Fibroblast of the aortic adventitia (primary cell): ENCODE data around the gene BICDL2. TPM values are rescaled to one million over a fixed set of nuclear protein-coding genes. Genes with fewer than 3 reads are reported as not detected.

Experiments
- DNase-seq: peaks from one replicate; pipeline ENCODE4 v3.0.0-alpha.2; 2010; ENCODE audit warnings: low read depth
- H3K4me3 ChIP-seq: 2 replicates; pipeline ENCODE4 v1.5.1; 2011; ENCODE audit warnings: low read depth, mild to moderate bottlenecking, control low read depth, low read length, moderate library complexity
- CTCF ChIP-seq: IDR thresholded peaks from 2 replicates; pipeline ENCODE4 v1.5.1; 2011; ENCODE audit warnings: mild to moderate bottlenecking, low read length, control low read depth, inconsistent platforms; ENCODE audit not compliant: insufficient read depth
- total RNA-seq: library from RNA; depleted of rRNA; stranded (reverse); fragments of >200 nt; gene quantifications from 2 replicates; pipeline ENCODE4 v1.2.3, GENCODE V29; 2012; ENCODE audit warnings: low replicate concordance

The BICDL2 gene
- total RNA-seq, 1 donor, result not detected

GRCh38 chr16:3029491-3030221 lies 7.1 kb downstream of the BICDL2 start:
- no peak overlapping the region for H3K4me3 ChIP-seq
- no peak for TF ChIP-seq CTCF
- peak; percentile 13 for DNase-seq

- no peak for TF ChIP-seq CTCF
- no peak overlapping the region for H3K4me3 ChIP-seq
- DNase-seq, result no peak
These were observed 7.9 kb downstream of the BICDL2 start for GRCh38 chr16:3028716-3029319.

GRCh38 chr16:3027983-3028715 lies 8.6 kb downstream of the BICDL2 start:
- DNase-seq, result peak; percentile 39
- no peak overlapping the region for H3K4me3 ChIP-seq
- TF ChIP-seq CTCF, result peak; percentile 59

GRCh38 chr16:3027489-3027795 lies 9.3 kb downstream of the BICDL2 start:
- no peak for DNase-seq
- no peak overlapping the region for H3K4me3 ChIP-seq

GRCh38 chr16:3026609-3027488 lies 9.9 kb downstream of the BICDL2 start:
- TF ChIP-seq CTCF, result no peak
- DNase-seq, result no peak
- no peak overlapping the region for H3K4me3 ChIP-seq

More at GRCh38 chr16:3027489-3027795, 9.3 kb downstream of the BICDL2 start:
- TF ChIP-seq CTCF, result no peak

- no peak for TF ChIP-seq CTCF
- no peak for DNase-seq
- H3K4me3 ChIP-seq, result no peak overlapping the region
These were observed 10.8 kb downstream of the BICDL2 start for GRCh38 chr16:3026003-3026378.
